HuH-7.5 (cell line): Measurements from ENCODE around the gene SIAH1.
"Not testable (repeated sequence)": the region's sequence is repeated elsewhere in the genome, so short reads cannot be mapped to it uniquely, and the experiment has no call there.

Experiments
- DNase-seq: peaks from one replicate; pipeline ENCODE4 v3.0.0; 2011; ENCODE audit warnings: low spot score

The SIAH1 gene

DNA sequence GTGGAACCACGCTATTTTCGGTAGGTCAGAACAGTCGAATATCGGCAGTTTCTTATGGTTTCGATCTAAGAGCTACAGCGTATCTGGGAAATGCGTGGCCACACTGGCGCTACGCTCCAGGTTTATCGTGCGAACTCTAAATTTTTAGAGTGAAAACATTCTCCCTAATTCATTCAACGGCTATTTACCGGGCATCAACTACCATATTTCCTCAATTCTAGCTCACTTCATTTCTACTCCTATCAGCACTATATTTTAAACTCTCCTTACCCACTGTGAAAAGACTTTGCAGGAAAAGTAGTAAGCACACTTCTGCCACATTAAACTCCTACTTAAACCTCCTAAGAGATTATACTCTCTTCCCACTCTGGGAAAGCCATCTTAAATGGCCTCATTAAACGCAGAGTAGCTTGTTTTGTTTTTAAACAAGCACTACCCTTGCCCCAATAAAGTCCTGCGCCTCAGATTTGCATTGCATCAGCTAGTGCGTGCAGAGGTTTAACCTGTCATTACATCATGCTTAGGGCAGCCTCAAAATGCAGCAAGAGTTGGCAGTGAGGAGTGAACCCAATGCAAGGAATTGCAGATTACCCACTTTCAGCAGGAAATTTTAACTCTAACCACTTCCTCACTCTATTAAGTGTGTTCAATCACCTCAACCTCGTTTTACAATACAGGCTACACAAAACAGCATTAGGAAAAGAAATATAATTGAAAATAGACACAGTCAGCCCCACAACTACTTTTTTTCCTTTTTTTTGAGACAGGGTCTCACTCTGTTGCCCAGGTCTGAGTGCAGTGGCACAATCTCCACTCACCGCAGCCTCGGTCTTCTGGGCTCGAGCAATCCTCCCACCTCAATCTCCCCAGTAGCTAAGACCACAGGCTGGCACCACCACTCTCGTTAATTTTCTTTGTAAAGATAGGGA, 18.8 kb downstream of the SIAH1 start:
- DNase-seq = peak; percentile 33

DNA sequence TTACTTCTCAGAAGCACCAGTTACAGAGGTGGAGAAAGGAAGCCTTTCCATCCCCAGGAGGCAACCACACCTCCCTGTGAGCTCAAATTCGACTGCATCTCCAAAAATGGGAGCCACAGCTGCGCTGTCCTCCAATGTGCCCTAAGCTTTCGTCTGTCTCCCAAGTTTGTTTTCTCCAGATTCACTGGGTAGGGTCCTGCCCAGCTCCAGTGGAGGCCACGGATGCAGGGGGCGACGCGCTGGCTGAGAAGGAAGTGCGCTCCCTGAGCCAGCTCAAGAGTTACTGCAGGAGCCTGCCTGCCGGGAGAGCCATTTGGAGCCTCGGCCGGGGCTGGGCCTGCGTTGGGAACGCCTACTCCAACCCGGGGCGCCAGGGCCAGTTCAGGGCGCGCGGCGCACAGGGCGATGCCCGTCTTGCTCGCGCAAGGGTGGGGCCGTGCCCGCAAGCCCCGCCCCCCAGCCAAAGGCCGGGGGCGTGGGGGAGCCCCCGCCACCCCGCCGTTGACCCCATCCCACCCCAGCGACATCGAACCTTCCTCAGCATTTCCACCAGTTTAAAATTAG, 19.5 kb downstream of the SIAH1 start:
- peak; percentile 59 for DNase-seq

DNA sequence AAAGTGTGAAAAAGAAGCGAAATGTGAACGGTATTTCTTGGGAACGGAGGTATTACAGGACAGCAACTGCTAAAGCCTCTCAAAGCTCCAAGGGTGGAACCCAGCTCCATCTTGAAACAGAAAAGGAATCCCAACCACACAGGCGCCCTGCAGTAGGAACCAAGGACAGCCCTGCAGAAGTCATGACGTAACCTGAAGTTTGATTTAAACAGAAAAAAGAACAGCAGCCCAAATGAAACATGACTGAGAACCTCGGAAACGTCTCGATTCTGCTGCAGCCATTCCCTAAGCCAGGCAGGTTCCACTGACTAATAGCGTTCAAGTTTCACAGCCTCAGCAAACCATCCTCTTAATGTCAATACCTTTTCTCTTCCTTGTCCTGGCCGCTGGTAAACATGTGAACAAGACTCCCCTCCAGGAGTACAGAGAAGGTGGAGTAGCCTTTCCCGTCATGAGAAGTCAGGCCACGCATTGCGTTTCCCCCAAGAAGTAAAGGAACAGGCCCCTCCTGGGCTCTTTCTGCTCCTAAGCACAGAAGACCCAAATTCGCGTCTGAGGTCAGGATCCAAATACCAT, 20.1 kb downstream of the SIAH1 start:
- no peak for DNase-seq

DNA sequence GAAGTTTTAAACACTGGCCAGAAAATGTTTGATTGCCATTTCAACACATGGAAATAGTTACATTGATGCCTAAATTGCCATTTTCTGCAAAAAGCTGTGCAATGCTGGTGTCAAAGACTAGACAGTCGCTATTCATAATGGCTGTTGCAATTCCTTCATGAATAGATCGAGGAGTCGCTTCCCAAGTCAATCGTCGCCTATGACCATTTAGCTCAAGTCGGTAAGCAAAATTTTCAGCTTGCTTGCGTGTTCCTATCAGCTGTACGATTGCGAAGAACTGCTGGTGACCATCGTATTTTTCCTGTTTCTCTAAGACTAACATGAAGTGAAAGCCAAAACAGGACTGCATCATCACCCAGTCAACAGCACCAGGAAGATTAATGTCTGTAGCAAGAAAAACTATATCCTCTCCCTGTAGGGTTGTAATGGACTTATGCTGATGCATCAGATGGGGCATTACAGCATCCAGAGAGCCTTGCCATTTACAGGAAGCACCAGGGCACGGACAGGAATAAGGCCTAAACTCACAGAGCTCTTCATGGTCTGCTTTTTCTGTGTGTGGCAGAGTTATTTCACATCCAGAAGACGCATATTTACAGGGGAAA, 23.6 kb downstream of the SIAH1 start:
- DNase-seq = no peak

DNA sequence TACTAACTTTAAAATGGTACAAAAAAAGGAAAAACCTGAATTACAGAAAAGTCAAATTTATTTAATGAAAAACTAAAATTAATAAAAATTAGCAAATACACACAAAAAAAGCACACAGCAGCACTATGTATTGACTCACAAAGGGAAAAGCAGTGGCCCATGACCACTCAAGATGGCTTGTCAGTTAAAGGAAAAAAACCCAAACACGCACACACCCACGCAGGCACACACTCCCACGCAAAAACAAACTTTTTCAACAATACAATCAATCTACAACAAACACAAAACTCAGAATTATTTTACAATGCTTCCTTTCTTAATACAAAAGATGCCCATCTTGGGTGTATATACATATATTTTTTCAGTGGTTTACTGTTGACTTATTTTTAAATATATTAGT, 24.2 kb downstream of the SIAH1 start:
- DNase-seq = no peak

DNA sequence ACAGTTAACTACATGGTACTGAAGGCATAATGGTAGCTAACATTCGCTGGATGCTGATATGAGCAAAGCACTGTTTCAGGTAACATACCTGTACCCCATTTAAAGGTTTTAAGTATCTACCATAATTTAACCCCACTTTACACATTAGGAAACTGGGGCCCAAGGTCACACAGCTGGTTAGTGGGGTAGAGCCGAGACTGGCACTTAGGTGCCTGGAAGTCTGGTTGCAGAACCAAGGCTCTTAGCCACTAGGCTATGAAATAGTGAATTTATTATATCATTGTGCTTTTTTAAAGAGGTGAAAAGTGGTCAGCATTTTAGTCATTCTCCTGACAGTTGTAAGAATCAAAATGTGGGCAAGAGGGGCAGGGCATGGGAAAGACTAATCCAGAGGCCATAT, 25.2 kb downstream of the SIAH1 start:
- no peak for DNase-seq

DNA sequence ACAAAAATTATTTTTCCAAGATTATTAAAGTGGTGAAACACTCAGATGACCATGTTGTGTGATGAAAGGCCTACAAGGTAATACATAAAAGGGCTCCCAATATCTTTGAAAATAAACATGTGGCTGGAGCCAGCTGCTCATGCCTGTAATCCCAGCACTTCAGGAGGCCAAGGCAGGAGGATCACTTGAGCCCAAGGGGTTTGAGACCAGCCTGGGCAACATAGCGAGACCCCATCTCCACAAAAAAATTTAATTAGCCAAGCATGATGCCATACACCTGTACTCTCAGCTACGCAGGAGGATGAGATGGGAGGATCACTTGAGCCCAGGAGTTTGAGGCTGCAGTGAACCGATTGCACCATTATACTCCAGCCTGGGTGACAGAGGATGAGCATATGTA, 26.8 kb downstream of the SIAH1 start:
- no peak for DNase-seq

DNA sequence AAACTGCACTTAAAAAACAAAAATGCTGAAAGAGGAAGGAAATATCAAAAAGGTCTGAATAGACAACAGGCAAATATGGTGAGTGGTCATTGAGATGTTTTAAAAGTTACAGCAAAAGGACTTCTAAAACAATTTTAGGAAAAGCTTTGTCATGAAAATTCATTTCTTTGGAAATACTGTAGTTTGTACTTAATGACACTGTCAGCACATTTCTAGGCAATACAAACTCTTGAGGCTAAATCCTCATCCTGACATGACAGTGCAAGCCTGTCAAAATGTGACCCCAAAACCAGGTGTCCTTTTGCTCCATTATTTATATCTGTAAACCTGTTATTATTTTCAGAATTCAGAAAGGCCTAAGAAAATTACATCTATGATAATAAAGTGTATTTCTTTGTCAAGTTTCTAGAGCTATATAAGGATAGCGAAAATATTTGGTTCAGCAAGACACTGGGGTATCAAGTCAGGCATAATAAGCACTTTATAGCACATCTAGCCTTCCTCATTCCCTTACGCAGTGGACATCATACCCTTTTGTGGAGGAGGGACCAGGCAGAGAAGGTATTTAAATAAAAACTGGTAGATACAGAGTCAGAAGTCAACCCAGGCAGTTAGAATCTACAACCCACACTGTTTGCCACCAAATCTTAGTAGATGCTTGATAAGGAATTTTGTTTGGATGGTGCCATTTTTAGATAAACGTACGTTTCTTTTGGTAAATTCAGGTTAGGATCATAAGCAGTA, 28.4 kb downstream of the SIAH1 start:
- no peak for DNase-seq

DNA sequence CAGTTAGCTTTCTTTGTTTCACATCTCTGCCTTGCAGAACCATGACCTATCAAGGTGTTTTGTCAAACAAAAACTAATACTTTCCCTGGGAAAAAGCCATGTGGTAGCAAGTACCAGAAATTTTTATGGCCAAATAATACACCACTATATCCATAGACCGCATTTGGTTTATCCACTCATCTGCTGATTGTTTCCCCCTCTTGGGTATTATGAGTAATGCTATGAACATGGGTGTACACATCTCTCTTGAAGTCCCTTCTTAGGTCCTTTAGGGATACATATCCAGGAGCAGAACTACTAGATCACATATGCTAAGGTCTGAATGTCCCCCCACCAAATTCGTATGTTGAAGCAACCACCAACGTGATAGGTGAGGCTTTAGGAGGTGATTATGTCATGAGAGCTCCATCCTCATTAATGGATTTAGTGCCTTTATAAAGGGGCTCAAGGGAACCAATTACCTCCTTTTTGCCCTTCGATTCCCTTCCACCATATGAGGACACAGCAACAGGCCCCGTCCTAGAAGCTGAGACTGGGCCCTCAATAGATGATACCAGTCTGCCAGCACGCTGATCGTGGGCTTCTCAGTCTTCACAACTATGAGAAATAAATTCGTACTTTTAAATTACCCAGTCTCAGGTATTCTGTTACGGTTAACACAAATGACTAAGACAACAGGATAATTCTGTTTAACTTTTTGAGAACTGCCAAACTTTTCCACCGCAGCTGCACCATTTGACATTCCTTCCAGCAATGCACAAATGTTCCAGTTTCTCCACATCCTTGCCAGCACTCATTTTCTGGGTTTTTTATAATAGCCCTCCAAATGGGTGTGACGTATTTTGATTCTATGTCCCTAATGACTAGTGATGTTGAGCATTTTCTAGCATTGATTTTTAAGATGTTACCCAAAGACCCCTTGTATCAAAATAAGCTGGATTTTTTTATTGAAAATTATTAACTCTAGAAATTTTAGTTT, 30.0 kb downstream of the SIAH1 start:
- DNase-seq = no peak

DNA sequence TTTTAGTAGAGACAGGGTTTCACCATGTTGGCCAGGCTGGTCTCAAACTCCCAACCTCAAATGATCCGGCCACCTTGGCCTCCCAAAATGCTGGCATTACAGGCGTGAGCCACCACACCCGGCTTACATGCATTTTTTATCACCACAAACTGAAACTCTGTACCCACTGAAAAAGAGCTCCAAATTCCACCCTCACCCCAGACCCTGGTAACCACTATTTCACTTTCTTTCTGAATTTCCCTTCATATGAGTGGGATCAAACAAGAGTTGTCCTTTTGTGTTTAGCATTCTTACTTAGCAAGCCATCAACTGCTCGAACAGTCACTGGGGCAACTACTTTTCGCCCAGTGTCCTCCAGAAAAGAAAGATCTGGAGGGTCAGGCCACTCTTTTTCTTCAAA, 30.8 kb downstream of the SIAH1 start:
- not testable (repeated sequence) for DNase-seq

DNA sequence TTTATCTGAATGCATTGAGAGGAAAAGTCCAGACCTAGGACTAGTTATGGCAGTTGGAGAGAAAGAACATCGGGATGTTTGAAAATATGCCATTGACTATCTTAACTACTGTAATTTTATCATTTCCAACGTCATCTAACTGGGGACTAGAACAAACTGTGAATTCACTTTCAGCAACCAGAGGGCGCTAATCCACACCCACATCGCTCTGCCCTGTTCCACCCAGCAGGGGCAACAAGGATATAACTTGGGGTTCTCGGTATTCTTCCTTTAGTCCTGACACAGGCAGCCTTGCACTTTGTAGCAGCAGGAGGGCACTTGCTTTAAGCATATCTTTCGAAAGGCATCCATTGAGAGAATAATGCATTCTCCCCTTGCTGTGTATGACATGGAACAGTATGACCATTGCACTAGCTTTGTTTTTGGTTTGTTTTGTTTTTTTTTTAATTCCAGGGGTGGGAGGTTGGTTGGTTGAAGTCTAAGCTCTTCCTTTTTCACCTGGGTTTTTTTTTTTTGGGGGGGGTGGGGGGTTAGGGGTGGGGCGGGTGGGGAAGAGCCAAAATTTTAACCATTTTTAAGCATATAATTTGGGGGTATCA, 31.5 kb downstream of the SIAH1 start:
- DNase-seq = peak; percentile 49

DNA sequence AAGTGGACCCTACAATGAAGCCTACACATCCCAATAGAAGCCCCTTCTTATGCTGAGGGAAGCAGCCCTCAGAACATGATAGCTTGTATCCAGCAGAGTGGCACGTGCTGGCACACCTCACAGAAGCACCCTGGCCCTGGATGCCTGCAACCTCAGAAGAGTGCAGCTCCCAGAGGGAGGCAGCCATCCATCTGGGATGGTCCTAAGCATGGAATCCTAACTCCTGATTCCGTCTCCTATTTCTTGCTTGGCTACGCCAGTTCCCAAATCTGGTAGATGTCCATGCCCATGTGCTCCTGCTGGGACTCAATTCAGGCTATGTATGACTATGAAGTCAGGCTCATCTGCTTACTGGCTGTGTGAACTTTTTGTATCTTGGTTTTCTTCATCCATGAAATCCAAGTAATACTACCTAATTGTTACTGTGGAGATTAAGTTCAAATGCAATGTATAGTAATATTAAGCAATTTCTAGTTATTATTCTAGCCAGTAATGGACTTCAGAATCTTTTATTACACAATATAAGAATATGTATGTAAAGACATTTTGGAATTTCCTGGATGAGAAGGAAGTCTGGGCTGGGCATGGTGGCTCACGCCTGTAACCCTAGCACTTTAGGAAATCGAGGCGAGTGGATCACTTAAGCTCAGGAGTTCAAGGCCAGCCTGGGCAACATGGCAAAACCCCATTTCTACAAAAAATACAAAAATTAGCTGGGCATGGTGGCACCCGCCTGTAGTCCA, 32.4 kb downstream of the SIAH1 start:
- DNase-seq = no peak

DNA sequence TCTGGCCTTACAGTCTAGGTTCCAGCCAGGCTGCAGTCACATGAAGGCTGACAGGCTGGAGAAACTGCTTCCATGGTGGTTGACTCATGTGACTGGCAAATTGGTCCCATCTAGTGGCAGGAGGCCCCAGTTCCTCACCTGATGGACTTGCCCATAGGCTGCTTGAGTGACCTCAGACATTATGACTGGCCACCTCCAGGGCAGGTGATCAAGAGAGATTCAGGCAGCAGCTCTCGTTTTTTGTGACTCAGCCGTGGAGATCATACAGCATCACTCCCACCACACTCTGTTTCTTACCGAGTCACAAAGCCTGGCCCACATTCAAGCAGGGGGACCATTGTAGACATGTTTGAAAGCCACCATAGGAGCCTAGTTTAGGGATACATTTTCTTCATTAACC, 34.5 kb downstream of the SIAH1 start:
- no peak for DNase-seq

DNA sequence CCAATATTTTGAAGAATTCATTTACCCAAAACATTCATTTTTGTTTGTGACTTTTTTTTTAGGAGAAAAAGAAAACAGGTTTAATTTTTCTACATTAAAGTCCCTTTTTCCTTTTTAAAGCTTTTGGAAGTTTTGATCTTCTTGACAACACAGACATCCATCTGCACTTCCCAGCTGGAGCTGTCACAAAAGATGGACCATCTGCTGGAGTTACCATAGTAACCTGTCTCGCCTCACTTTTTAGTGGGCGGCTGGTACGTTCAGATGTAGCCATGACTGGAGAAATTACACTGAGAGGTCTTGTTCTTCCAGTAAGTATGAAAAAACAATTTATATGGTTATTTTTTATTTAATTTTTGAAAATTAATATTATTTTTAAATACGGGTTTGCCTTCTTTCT, 37.2 kb downstream of the SIAH1 start:
- DNase-seq = no peak

DNA sequence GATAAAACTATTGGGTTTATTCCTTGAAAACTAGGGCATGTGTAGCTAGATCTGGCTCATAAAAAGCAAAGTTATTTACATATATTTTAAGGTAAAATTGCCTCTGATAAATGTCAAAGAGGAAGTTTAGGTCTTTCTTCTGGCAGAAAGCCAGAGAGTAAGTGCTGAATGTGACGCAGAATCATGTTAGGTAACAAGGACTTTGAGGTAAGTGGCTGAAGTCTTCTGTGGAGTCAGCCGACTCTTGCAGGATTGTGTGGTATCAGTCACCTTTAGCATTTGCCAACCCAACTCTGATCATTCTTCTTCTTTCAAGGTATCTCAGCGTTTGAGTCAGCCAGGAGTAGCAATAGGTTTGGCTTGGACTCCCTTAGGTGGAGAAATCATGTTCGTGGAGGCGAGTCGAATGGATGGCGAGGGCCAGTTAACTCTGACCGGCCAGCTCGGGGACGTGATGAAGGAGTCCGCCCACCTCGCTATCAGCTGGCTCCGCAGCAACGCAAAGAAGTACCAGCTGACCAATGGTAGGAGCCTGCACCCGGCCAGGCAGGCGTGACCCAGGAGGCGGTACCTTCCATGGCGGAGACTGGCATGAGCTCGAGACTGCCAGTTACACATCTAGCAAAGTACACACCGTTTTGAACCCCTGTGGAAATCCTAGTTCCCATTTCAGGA, 37.9 kb downstream of the SIAH1 start:
- no peak for DNase-seq

DNA sequence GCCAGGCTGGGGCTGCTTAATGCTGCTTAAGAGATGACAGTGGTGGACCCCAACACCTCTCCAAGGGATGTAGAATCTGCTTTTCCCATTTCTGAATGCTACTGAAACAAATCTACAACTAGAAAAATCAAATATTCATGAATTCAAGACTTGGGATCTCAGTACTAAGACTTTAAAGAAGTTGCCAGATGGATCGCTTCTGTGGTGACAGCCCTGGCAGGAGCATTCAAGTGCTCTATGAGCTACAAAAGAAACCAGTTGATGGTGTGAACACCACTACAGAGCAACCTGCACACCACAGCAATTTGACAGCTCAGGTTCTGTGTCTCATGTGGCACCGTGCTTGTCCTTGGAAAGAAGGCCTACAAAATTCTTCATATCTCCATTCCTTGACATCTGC, 42.6 kb downstream of the SIAH1 start:
- no peak for DNase-seq

DNA sequence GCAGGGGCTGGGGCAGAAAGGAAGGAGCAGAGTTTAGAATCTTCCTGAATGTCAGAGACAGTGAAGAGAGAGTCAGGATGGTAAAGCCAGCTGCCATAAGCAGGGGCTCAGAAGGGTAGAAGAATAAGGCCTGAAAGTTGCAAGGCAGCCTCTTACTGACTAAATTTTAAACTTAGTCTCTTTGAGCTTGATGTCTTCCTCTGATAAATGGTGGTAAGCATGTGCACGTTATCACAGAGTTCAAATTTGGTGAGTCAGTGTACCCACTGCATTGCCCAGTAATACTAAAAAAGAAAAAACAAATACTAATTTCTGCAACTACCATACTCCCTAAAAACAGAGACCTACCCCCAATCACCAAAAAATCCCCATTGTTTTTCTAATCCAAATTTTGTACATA, 45.2 kb downstream of the SIAH1 start:
- no peak for DNase-seq

DNA sequence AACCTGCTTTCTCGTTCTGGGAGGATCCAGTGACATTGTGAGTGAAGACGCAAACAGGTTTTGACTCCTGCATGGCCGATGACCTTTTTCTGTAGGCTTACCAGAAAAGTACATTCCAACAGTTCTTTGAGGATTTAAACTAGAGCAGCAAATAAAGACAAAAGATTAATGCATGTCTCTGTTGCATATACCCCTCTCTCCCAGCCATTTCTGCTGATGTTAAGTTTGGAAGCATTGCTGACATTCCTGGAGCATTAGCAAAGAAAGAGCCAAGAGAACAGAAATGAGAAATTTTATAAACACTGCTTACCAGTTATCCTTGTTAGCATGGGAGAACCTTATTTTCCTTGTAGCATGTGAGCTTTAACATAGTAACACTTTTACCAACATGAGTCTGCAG, 49.3 kb downstream of the SIAH1 start:
- DNase-seq = no peak

DNA sequence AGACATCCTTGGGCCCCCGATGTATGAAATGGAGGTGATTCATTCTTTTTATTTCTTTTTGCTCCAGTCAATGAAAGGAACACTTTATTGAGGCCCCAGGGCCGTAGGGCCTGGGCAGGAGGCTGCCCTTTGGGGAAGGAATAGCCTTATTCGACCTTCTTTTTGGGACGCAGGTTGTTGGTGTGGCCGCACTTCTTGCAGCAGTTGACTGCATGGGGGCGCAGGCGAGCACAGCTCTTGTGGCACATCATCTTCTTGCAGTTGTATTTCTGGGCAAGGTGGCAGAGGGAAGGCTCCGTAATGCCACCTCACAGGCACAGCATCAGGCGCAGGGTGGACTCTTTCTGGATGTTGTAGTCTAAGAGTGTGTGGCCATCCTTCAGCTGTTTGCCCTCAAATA, 50.9 kb downstream of the SIAH1 start:
- no peak for DNase-seq
